GM12878 (cell line): Measurements from ENCODE around the gene UST. TPM values are rescaled to one million over a fixed set of nuclear protein-coding genes. Genes with fewer than 3 reads are reported as not detected.

Experiments
- CBX3 ChIP-seq: fragments of 200-600 bp; sonication (generic); IDR thresholded peaks from 2 replicates; pipeline ENCODE4 v1.6.1; 2016; ENCODE audit warnings: low read depth, borderline replicate concordance
- CBX5 ChIP-seq: sonication (generic); IDR thresholded peaks from 2 replicates; pipeline ENCODE4 v1.6.1; 2016; ENCODE audit warnings: low read depth, moderate library complexity, mild to moderate bottlenecking, inconsistent platforms
- EGR1 ChIP-seq, 2 experiments: IDR thresholded peaks; 1 replicate in 1 of 2; 2 replicates in 1 of 2; pipeline ENCODE4 v1.6.1; 2011 to 2012; ENCODE audit warnings: low read depth in 2 of 2, low read length in 2 of 2, borderline replicate concordance in 1 of 2, mild to moderate bottlenecking in 1 of 2, moderate library complexity in 1 of 2
- MXI1 ChIP-seq: fragments of 150-350 bp; IDR thresholded peaks from 2 replicates; pipeline ENCODE4 v1.6.1; 2011; ENCODE audit warnings: low read depth, mild to moderate bottlenecking, inconsistent platforms, low read length, improper control_type of control experiment
- NFIC ChIP-seq: IDR thresholded peaks from 2 replicates; pipeline ENCODE4 v1.6.1; 2012; ENCODE audit warnings: low read depth, mild to moderate bottlenecking, inconsistent platforms, low read length, moderate library complexity
- NFYA ChIP-seq: IDR thresholded peaks from 2 replicates; pipeline ENCODE4 v1.6.1; 2011; ENCODE audit warnings: low read depth, mild to moderate bottlenecking, low read length, improper control_type of control experiment, borderline replicate concordance
- RB1 ChIP-seq: fragments of 450-650 bp; formaldehyde crosslinking; IDR thresholded peaks from 2 replicates; pipeline ENCODE4 v1.6.1; 2017; ENCODE audit warnings: mild to moderate bottlenecking, borderline replicate concordance
- ZSCAN29 ChIP-seq: fragments of 450-650 bp; IDR thresholded peaks from 2 replicates; pipeline ENCODE4 v1.6.1; 2017; ENCODE audit warnings: mild to moderate bottlenecking, moderate library complexity
- polyA plus RNA-seq, 11 experiments: library from polyadenylated mRNA; depleted of rRNA in 4 of 11; unstranded in 6 of 11; stranded (reverse) in 5 of 11; fragments of >200 nt; fragmentation: Nextera tagmentation in 4 of 11; fragmentation: Illumina TruSeq in 1 of 11; extraction: Ambion mirVana in 4 of 11; extraction: Trizol in 1 of 11; gene quantifications; 1 replicate in 1 of 11; 2 replicates in 10 of 11; pipeline versions ENCODE4 v1.2.1 to v1.2.3, GENCODE V29; 2011 to 2016; ENCODE audit warnings: inconsistent platforms in 2 of 11, missing spikeins in 2 of 11, low read depth in 1 of 11
- total RNA-seq, 4 experiments: library from RNA; depleted of rRNA in 3 of 4; stranded (reverse); fragments of >200 nt in 3 of 4; fragmentation: Illumina TruSeq in 1 of 4; extraction: Trizol in 1 of 4; gene quantifications; 2 replicates each; pipeline versions ENCODE4 v1.2.1 to v1.2.3, GENCODE V29; 2013 to 2021
- TF ChIP-seq, protein P1 (sequence below): IDR thresholded peaks from 2 replicates; pipeline ENCODE4 v1.6.1; 2011; ENCODE audit warnings: low read depth, low read length, improper control_type of control experiment, borderline replicate concordance
- TF ChIP-seq, protein P2 (sequence below): IDR thresholded peaks from 2 replicates; pipeline ENCODE4 v1.6.1; 2012; ENCODE audit warnings: mild to moderate bottlenecking, low read depth, low read length
- TF ChIP-seq, protein P3 (sequence below), 3 experiments: IDR thresholded peaks in 2 of 3; conservative IDR thresholded peaks in 1 of 3; 2 replicates each; pipeline ENCODE4 v1.5.1; 2011; ENCODE audit warnings: low read depth in 3 of 3, low read length in 3 of 3, mild to moderate bottlenecking in 3 of 3, control low read depth in 2 of 3, moderate library complexity in 2 of 3, inconsistent platforms in 1 of 3, mixed read lengths in 1 of 3; ENCODE audit not compliant: control insufficient read depth in 2 of 3, insufficient read depth in 1 of 3; ENCODE audit errors: extremely low read depth in 1 of 3
- TF ChIP-seq, protein P4 (sequence below): fragments of 450-650 bp; IDR thresholded peaks from 2 replicates; pipeline ENCODE4 v1.6.1; 2017; ENCODE audit warnings: mild to moderate bottlenecking

Gene UST
- total and polyA plus RNA-seq, 10 of the 15 experiments (the other 5 are each of a cell fraction or from before 2014, with no cell fraction given): 0.74 to 43.3 (median 2.2) TPM

DNA sequence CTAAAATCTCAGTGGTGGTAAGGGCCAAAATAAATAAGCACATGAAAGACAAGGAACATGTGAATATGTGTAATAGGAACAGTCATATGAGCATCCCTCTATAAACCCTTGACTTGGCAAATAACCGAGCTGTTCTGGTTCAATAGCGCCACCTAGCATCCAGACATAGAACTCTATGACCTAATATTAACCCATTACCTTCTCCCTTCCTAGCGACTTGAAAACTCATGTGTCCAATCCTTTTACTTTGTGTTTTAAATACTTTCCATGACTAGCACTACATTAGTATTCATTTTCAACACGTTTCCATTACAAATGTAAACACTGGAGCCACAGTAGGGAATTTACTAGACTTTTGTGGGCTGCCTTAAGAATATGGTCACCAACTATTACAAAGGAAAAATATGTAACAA, 279.7 kb downstream of the UST start (continued):
- TF ChIP-seq EGR1 (IDR thresholded peaks at IDR 0.05; ENCODE audit: borderline replicate concordance in 1 of 2, low read depth in 2 of 2, low read length in 2 of 2) (no peak), MXI1 (no peak), CBX3 (no peak), NFYA (no peak), RB1 (no peak), CBX5 (peak; percentile 59; the same call in 1 of the 2 replicates), ZSCAN29 (no peak), NFIC (no peak)
- TF ChIP-seq, protein P1, sequence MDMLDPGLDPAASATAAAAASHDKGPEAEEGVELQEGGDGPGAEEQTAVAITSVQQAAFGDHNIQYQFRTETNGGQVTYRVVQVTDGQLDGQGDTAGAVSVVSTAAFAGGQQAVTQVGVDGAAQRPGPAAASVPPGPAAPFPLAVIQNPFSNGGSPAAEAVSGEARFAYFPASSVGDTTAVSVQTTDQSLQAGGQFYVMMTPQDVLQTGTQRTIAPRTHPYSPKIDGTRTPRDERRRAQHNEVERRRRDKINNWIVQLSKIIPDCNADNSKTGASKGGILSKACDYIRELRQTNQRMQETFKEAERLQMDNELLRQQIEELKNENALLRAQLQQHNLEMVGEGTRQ: no peak
- TF ChIP-seq, protein P2, sequence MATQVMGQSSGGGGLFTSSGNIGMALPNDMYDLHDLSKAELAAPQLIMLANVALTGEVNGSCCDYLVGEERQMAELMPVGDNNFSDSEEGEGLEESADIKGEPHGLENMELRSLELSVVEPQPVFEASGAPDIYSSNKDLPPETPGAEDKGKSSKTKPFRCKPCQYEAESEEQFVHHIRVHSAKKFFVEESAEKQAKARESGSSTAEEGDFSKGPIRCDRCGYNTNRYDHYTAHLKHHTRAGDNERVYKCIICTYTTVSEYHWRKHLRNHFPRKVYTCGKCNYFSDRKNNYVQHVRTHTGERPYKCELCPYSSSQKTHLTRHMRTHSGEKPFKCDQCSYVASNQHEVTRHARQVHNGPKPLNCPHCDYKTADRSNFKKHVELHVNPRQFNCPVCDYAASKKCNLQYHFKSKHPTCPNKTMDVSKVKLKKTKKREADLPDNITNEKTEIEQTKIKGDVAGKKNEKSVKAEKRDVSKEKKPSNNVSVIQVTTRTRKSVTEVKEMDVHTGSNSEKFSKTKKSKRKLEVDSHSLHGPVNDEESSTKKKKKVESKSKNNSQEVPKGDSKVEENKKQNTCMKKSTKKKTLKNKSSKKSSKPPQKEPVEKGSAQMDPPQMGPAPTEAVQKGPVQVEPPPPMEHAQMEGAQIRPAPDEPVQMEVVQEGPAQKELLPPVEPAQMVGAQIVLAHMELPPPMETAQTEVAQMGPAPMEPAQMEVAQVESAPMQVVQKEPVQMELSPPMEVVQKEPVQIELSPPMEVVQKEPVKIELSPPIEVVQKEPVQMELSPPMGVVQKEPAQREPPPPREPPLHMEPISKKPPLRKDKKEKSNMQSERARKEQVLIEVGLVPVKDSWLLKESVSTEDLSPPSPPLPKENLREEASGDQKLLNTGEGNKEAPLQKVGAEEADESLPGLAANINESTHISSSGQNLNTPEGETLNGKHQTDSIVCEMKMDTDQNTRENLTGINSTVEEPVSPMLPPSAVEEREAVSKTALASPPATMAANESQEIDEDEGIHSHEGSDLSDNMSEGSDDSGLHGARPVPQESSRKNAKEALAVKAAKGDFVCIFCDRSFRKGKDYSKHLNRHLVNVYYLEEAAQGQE: no peak
- TF ChIP-seq, protein P3, sequence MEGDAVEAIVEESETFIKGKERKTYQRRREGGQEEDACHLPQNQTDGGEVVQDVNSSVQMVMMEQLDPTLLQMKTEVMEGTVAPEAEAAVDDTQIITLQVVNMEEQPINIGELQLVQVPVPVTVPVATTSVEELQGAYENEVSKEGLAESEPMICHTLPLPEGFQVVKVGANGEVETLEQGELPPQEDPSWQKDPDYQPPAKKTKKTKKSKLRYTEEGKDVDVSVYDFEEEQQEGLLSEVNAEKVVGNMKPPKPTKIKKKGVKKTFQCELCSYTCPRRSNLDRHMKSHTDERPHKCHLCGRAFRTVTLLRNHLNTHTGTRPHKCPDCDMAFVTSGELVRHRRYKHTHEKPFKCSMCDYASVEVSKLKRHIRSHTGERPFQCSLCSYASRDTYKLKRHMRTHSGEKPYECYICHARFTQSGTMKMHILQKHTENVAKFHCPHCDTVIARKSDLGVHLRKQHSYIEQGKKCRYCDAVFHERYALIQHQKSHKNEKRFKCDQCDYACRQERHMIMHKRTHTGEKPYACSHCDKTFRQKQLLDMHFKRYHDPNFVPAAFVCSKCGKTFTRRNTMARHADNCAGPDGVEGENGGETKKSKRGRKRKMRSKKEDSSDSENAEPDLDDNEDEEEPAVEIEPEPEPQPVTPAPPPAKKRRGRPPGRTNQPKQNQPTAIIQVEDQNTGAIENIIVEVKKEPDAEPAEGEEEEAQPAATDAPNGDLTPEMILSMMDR (IDR thresholded peaks at IDR 0.05 in 2 of 3, conservative IDR thresholded peaks at IDR 0.05 in 1 of 3; ENCODE audit: control insufficient read depth in 2 of 3, extremely low read depth in 1 of 3, insufficient read depth in 1 of 3, low read depth in 3 of 3, low read length in 3 of 3): peak; percentile 30 to 37 (median 33); a peak in 4 of 6 replicates
- TF ChIP-seq, protein P4, sequence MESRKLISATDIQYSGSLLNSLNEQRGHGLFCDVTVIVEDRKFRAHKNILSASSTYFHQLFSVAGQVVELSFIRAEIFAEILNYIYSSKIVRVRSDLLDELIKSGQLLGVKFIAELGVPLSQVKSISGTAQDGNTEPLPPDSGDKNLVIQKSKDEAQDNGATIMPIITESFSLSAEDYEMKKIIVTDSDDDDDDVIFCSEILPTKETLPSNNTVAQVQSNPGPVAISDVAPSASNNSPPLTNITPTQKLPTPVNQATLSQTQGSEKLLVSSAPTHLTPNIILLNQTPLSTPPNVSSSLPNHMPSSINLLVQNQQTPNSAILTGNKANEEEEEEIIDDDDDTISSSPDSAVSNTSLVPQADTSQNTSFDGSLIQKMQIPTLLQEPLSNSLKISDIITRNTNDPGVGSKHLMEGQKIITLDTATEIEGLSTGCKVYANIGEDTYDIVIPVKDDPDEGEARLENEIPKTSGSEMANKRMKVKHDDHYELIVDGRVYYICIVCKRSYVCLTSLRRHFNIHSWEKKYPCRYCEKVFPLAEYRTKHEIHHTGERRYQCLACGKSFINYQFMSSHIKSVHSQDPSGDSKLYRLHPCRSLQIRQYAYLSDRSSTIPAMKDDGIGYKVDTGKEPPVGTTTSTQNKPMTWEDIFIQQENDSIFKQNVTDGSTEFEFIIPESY: peak; percentile 75; the same call in 1 of the 2 replicates
- TF ChIP-seq, all 136 proteins: peak for 6
